ENCODE measurements around the gene LAMA2. TPM values are rescaled to one million over a fixed set of nuclear protein-coding genes. Genes with fewer than 3 reads are reported as not detected.

Gene LAMA2
- total RNA-seq, 3 donors from 2014 or later (not counting 1 experiment from before 2014, with no cell fraction given), result 2.1 to 5.3 (median 3.6) TPM

DNA sequence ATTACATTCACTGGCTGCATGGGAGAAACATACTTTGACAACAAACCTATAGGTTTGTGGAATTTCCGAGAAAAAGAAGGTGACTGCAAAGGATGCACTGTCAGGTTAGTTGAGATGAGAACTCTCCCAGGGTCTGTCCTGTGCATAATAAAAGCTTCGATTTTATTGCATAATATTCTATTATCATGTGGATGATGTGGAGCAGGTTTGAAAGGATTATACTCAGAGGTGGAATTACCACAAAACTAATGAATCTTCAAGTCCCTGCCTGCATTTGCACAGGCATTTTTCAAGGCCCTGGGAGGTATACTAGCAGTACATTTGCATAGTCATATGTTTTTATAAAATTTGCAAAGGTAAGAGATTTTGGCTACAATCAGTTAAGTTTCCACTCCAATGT, 577.3 kb downstream of the LAMA2 start:
- H3K4me3 ChIP-seq (ENCODE audit: low read length), result no peak overlapping the region
- H3K36me3 ChIP-seq (ENCODE audit: control insufficient read depth, insufficient read depth, low read length), result no peaks in the 10 kb centered on the region
- H3K27me3 ChIP-seq (ENCODE audit: control insufficient read depth, insufficient read depth, low read length), result no peaks in the 10 kb centered on the region
- no peaks in the 10 kb centered on the region for H3K9me3 Mint-ChIP-seq
- no peak overlapping the region for H3K27ac Mint-ChIP-seq
- H3K27me3 Mint-ChIP-seq (ENCODE audit: low read depth in 2 of 2), result no peaks in the 10 kb centered on the region
- DNase-seq (no peak), ATAC-seq (no peak)
- H3K4me1 ChIP-seq (ENCODE audit: control insufficient read depth, insufficient read depth, low read length), result no peaks in the 10 kb centered on the region
- 90% methylated on average over 2 of the region's 2 CpGs for WGBS (ENCODE audit: insufficient coverage)
- TF ChIP-seq CTCF (IDR thresholded peaks at IDR 0.05), result no peak
- no peak overlapping the region for H3K4me3 Mint-ChIP-seq
- H3K36me3 Mint-ChIP-seq, result peaks cover 6% of the 10 kb centered on the region
- no peak overlapping the region for H3K27ac ChIP-seq (ENCODE audit: low read length)
- intact Hi-C loops (cut with micrococcal nuclease), result no loop called here
- H3K4me1 Mint-ChIP-seq, result no peaks in the 10 kb centered on the region
- no peaks in the 10 kb centered on the region for H3K9me3 ChIP-seq (ENCODE audit: control insufficient read depth, insufficient read depth, low read length)

GRCh38 chr6:129469070-129469662, 586.2 kb downstream of the LAMA2 start:
- no peak for ATAC-seq
- no peak overlapping the region for H3K27ac ChIP-seq (ENCODE audit: low read length)
- peaks cover 7 to 14% of the 10 kb centered on the region in 2 donors for H3K27me3 Mint-ChIP-seq (ENCODE audit: low read depth in 2 of 2)
- H3K36me3 ChIP-seq (ENCODE audit: control insufficient read depth, insufficient read depth, low read length), result no peaks in the 10 kb centered on the region
- H3K4me1 Mint-ChIP-seq, result no peaks in the 10 kb centered on the region
- intact Hi-C loops (cut with micrococcal nuclease), result no loop called here
- H3K27ac Mint-ChIP-seq, result no peak overlapping the region
- H3K9me3 Mint-ChIP-seq, result no peaks in the 10 kb centered on the region
- H3K4me3 ChIP-seq (ENCODE audit: low read length), result no peak overlapping the region
- H3K4me3 Mint-ChIP-seq, result no peak overlapping the region
- WGBS (ENCODE audit: insufficient coverage), result 90% methylated on average over 3 of the region's 3 CpGs
- TF ChIP-seq CTCF (IDR thresholded peaks at IDR 0.05), result no peak
- no peaks in the 10 kb centered on the region for H3K9me3 ChIP-seq (ENCODE audit: control insufficient read depth, insufficient read depth, low read length)
- H3K27me3 ChIP-seq (ENCODE audit: control insufficient read depth, insufficient read depth, low read length), result no peaks in the 10 kb centered on the region
- DNase-seq, result no peak
- peaks cover 14% of the 10 kb centered on the region for H3K36me3 Mint-ChIP-seq
- no peaks in the 10 kb centered on the region for H3K4me1 ChIP-seq (ENCODE audit: control insufficient read depth, insufficient read depth, low read length)

DNA sequence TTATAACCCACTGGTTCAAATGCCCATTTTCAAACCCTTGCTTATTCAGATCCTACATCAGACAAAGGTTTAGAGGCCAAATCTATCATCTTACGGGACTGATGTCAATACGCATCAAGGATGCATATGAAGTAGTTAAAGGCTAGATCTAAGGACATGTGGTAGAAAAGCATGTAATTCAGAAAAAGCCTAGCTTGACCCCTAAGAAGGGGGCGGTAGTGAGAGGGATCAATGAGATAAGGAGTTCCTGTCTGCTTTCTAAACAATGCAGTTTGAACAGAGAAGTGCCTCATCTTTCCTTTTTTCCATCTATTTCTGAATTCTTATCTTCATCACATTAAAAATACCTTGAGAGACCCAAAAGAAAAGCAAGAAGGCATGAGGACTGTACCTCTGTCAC, 589.3 kb downstream of the LAMA2 start:
- intact Hi-C loops (cut with micrococcal nuclease), result no loop called here
- no peaks in the 10 kb centered on the region for H3K9me3 ChIP-seq (ENCODE audit: control insufficient read depth, insufficient read depth, low read length)
- no peak overlapping the region for H3K4me3 ChIP-seq (ENCODE audit: low read length)
- H3K27me3 ChIP-seq (ENCODE audit: control insufficient read depth, insufficient read depth, low read length), result no peaks in the 10 kb centered on the region
- no peak overlapping the region for H3K27ac ChIP-seq (ENCODE audit: low read length)
- no peaks in the 10 kb centered on the region for H3K4me1 ChIP-seq (ENCODE audit: control insufficient read depth, insufficient read depth, low read length)
- no peaks in the 10 kb centered on the region for H3K36me3 Mint-ChIP-seq
- 80% methylated on average over 3 of the region's 3 CpGs for WGBS (ENCODE audit: insufficient coverage)
- TF ChIP-seq CTCF (IDR thresholded peaks at IDR 0.05), result no peak
- no peaks in the 10 kb centered on the region for H3K9me3 Mint-ChIP-seq
- DNase-seq, result no peak
- H3K36me3 ChIP-seq (ENCODE audit: control insufficient read depth, insufficient read depth, low read length), result no peaks in the 10 kb centered on the region
- ATAC-seq, result no peak
- H3K4me3 Mint-ChIP-seq, result no peak overlapping the region
- no peak overlapping the region for H3K27ac Mint-ChIP-seq
- H3K4me1 Mint-ChIP-seq, result no peaks in the 10 kb centered on the region
- peaks cover 0 to 7% of the 10 kb centered on the region in 2 donors for H3K27me3 Mint-ChIP-seq (ENCODE audit: low read depth in 2 of 2)

GRCh38 chr6:129473546-129473945, 590.6 kb downstream of the LAMA2 start:
- no peaks in the 10 kb centered on the region for H3K4me1 ChIP-seq (ENCODE audit: control insufficient read depth, insufficient read depth, low read length)
- no peaks in the 10 kb centered on the region for H3K9me3 ChIP-seq (ENCODE audit: control insufficient read depth, insufficient read depth, low read length)
- H3K27me3 ChIP-seq (ENCODE audit: control insufficient read depth, insufficient read depth, low read length), result no peaks in the 10 kb centered on the region
- ATAC-seq (no peak), DNase-seq (no peak)
- Mint-ChIP-seq H3K27me3 (ENCODE audit: low read depth in 2 of 2) (peaks cover 0 to 7% of the 10 kb centered on the region in 2 donors), H3K36me3 (no peaks in the 10 kb centered on the region), H3K4me3 (no peak overlapping the region), H3K27ac (no peak overlapping the region), H3K4me1 (no peaks in the 10 kb centered on the region), H3K9me3 (no peaks in the 10 kb centered on the region)
- no peak for TF ChIP-seq CTCF (IDR thresholded peaks at IDR 0.05)
- H3K36me3 ChIP-seq (ENCODE audit: control insufficient read depth, insufficient read depth, low read length), result no peaks in the 10 kb centered on the region
- H3K4me3 ChIP-seq (ENCODE audit: low read length), result no peak overlapping the region
- H3K27ac ChIP-seq (ENCODE audit: low read length), result no peak overlapping the region
- 93% methylated on average over 3 of the region's 3 CpGs for WGBS (ENCODE audit: insufficient coverage)
- intact Hi-C loops (cut with micrococcal nuclease), result no loop called here
